ENCODE data around the gene AGTR2.

GRCh38 chrX:116198810-116199209 lies 28.3 kb downstream of the AGTR2 start:
- no peak for TF ChIP-seq EZH2 (IDR thresholded peaks at IDR 0.05)
- TF ChIP-seq POLR2AphosphoS5 (IDR thresholded peaks at IDR 0.05; ENCODE audit: borderline replicate concordance, low read depth, low read length), result no peak

Measured in SK-N-MC (cell line).